Loucy (cell line): ENCODE data around the gene SNX3.

Source experiments
- H2AFZ ChIP-seq: fragments of 200-600 bp; sonication (generic); 2 replicates; pipeline ENCODE4 v1.6.0; 2016; ENCODE audit warnings: antibody characterized with exemption, mild to moderate bottlenecking, low read length, moderate library complexity
- H3F3A ChIP-seq: fragments of 200-600 bp; 2 replicates; pipeline ENCODE4 v1.6.0; 2016; ENCODE audit warnings: antibody characterized with exemption, low read depth, mild to moderate bottlenecking
- H3K27me3 ChIP-seq: fragments of 200-600 bp; sonication (generic); 2 replicates; pipeline ENCODE4 v1.6.1; 2014; ENCODE audit warnings: low read length, mild to moderate bottlenecking; ENCODE audit not compliant: insufficient read depth, poor library complexity, severe bottlenecking
- H3K36me3 ChIP-seq: fragments of 200-600 bp; sonication (generic); 2 replicates; pipeline ENCODE4 v1.6.1; 2016; ENCODE audit warnings: low read length; ENCODE audit not compliant: insufficient read depth
- H3K4me1 ChIP-seq: fragments of 200-600 bp; sonication (generic); 2 replicates; pipeline ENCODE4 v1.5.1; 2014; ENCODE audit warnings: low read length, mild to moderate bottlenecking; ENCODE audit not compliant: insufficient read depth, poor library complexity, severe bottlenecking
- H3K4me2 ChIP-seq: fragments of 200-600 bp; sonication (generic); 2 replicates; pipeline ENCODE4 v1.6.0; 2014; ENCODE audit warnings: antibody characterized with exemption, low read length, low read depth, mild to moderate bottlenecking; ENCODE audit not compliant: poor library complexity, severe bottlenecking
- H3K4me3 ChIP-seq: fragments of 200-600 bp; sonication (generic); 2 replicates; pipeline ENCODE4 v1.5.1; 2014; ENCODE audit warnings: low read length, mild to moderate bottlenecking, mixed read lengths; ENCODE audit not compliant: poor library complexity, severe bottlenecking
- H3K79me2 ChIP-seq: fragments of 200-600 bp; sonication (generic); 2 replicates; pipeline ENCODE4 v1.6.1; 2014; ENCODE audit warnings: low read length; ENCODE audit not compliant: insufficient read depth
- H3K9ac ChIP-seq: fragments of 200-600 bp; sonication (generic); 2 replicates; pipeline ENCODE4 v1.6.0; 2014; ENCODE audit warnings: mild to moderate bottlenecking, low read depth, low read length, moderate library complexity; ENCODE audit not compliant: poor library complexity, severe bottlenecking
- H3K9me2 ChIP-seq: fragments of 200-600 bp; sonication (generic); replicated peaks from 2 replicates; pipeline ENCODE4 v1.6.1; 2016; ENCODE audit warnings: low read depth, low read length, mixed read lengths
- H3K9me3 ChIP-seq: fragments of 200-600 bp; sonication (generic); 2 replicates; pipeline ENCODE4 v1.6.1; 2014; ENCODE audit warnings: mild to moderate bottlenecking, antibody characterized with exemption, low read length, low read depth; ENCODE audit not compliant: insufficient read depth
- H4K20me1 ChIP-seq: fragments of 200-600 bp; sonication (generic); 2 replicates; pipeline ENCODE4 v1.6.0; 2014; ENCODE audit warnings: antibody characterized with exemption, low read length, mild to moderate bottlenecking; ENCODE audit not compliant: insufficient read depth, poor library complexity, severe bottlenecking
- EZH2phosphoT487 ChIP-seq: fragments of 200-600 bp; IDR thresholded peaks from 2 replicates; pipeline ENCODE4 v1.6.1; 2018; ENCODE audit warnings: antibody characterized with exemption, mild to moderate bottlenecking, moderate library complexity, borderline replicate concordance
- TF ChIP-seq, protein P1 (sequence below): fragments of 200-600 bp; sonication (generic); conservative IDR thresholded peaks from 2 replicates; pipeline ENCODE4 v1.5.1; 2014; ENCODE audit warnings: mild to moderate bottlenecking, antibody characterized with exemption, low read length

SNX3 gene

DNA sequence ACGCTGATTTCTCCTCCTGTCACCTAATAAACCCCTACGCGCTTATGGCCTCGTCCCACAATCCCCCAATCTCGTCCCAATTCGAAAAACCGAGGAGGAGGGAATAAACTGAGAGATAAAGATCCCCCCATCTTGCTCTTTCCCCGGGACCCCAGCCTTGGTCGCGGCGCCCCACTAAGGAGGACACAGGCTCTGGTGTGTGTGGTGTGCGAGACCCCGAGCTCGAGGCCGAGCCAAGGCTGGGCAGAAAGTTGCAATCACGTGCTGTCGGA lies 96.4 kb downstream of the SNX3 start:
- no peaks in the 10 kb centered on the region for H3K36me3 ChIP-seq
- no peaks in the 10 kb centered on the region for H3K9me3 ChIP-seq
- no peaks in the 10 kb centered on the region for H3F3A ChIP-seq
- no peaks in the 10 kb centered on the region for H3K79me2 ChIP-seq
- H3K4me1 ChIP-seq: no peaks in the 10 kb centered on the region
- no peak overlapping the region for H3K4me3 ChIP-seq
- no peaks in the 10 kb centered on the region for H3K9me2 ChIP-seq
- no peak overlapping the region for H3K4me2 ChIP-seq
- no peaks in the 10 kb centered on the region for H3K27me3 ChIP-seq
- H3K9ac ChIP-seq: no peak overlapping the region
- no peaks in the 10 kb centered on the region for H4K20me1 ChIP-seq
- TF ChIP-seq EZH2phosphoT487: no peak
- TF ChIP-seq, protein P1, sequence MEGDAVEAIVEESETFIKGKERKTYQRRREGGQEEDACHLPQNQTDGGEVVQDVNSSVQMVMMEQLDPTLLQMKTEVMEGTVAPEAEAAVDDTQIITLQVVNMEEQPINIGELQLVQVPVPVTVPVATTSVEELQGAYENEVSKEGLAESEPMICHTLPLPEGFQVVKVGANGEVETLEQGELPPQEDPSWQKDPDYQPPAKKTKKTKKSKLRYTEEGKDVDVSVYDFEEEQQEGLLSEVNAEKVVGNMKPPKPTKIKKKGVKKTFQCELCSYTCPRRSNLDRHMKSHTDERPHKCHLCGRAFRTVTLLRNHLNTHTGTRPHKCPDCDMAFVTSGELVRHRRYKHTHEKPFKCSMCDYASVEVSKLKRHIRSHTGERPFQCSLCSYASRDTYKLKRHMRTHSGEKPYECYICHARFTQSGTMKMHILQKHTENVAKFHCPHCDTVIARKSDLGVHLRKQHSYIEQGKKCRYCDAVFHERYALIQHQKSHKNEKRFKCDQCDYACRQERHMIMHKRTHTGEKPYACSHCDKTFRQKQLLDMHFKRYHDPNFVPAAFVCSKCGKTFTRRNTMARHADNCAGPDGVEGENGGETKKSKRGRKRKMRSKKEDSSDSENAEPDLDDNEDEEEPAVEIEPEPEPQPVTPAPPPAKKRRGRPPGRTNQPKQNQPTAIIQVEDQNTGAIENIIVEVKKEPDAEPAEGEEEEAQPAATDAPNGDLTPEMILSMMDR: no peak
- H2AFZ ChIP-seq: no peak overlapping the region

DNA sequence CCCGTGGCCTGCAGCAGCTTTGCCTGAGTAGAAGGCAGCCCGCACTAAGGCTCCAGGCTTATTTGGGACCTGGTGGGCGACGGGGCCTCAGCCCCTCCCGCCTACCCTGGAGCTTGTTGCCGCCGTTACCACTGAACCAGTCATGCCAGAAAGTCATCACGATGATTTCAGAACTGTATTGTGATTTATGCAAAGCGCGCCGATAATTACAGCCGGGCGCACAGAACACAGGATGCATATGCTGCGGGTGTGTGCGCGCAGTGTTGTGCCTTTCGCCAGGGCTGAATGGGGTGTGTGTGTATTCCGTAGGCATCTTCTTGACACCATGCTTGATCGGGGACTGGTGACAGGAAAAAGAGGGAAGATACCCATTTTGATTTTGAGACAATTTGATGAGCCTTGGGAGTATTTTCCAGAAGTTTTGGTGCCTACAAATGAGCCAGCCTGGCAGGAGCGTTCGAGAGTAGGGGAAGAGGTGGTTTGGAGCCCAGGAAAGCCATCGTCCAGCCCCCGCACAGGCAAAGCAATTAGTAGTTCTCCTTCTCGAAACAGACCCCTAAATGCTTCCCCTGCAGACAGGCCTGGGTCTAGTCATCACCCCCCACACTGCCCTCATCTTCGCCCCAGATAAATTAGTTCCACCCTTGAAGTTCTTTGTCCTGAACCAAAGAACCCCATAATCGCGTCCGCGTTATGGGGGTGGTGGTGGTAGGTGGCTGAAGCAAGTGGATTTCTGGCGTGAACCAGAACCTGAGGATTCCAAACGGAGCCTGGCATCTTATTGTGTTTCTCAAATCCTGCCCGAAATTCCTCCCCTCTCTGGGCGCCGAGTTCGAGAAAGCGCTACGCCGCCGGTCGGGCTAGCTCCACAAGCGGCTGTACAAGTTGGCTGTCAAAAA lies 96.9 kb downstream of the SNX3 start:
- Histone ChIP-seq H3K9ac (no peak overlapping the region), H3F3A (no peaks in the 10 kb centered on the region), H3K36me3 (no peaks in the 10 kb centered on the region), H4K20me1 (no peaks in the 10 kb centered on the region), H3K4me3 (no peak overlapping the region), H3K27me3 (no peaks in the 10 kb centered on the region), H2AFZ (no peak overlapping the region), H3K9me3 (no peaks in the 10 kb centered on the region), H3K79me2 (no peaks in the 10 kb centered on the region), H3K4me1 (no peaks in the 10 kb centered on the region), H3K4me2 (no peak overlapping the region), H3K9me2 (no peaks in the 10 kb centered on the region)
- no peak for TF ChIP-seq EZH2phosphoT487
- TF ChIP-seq, protein P1: no peak

DNA sequence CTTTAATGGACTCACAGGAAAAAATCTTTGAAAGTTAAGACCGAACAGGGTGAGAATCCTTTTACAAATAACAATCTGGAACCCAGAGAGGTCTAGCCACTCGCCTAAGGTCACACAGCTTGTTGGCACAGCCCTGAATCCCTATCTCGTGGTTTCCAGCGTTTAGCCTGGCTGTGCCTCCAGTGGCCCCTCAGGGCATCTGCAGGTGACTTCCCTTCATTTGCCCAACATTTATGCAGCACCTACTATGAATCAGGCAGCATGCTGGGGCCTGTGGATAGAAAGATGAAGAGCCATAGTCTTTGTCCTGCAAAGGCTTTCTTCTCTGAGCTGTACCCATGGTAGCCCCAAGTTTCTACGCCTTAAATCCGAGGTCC lies 97.6 kb downstream of the SNX3 start:
- Histone ChIP-seq H4K20me1 (no peaks in the 10 kb centered on the region), H3K4me1 (no peaks in the 10 kb centered on the region)

More for the DNA sequence above, 97.6 kb downstream of the SNX3 start:
- Histone ChIP-seq H3F3A (no peaks in the 10 kb centered on the region), H3K9ac (no peak overlapping the region), H2AFZ (no peak overlapping the region), H3K9me2 (no peaks in the 10 kb centered on the region), H3K36me3 (no peaks in the 10 kb centered on the region), H3K4me2 (no peak overlapping the region), H3K9me3 (no peaks in the 10 kb centered on the region), H3K4me3 (no peak overlapping the region), H3K27me3 (no peaks in the 10 kb centered on the region), H3K79me2 (no peaks in the 10 kb centered on the region)
- TF ChIP-seq, protein P1: no peak; the same call in 1 of the 2 replicates
- TF ChIP-seq EZH2phosphoT487: no peak
